ENCODE measurements around the gene ICAM5. TPM values are rescaled to one million over a fixed set of nuclear protein-coding genes. Genes with fewer than 3 reads are reported as not detected.

The ICAM5 gene
- total RNA-seq, 4 donors from 2014 or later: 0.23 to 0.45 (median 0.37) TPM

GRCh38 chr19:10286803-10287737 lies 2.7 kb upstream of the ICAM5 start, which contains the start of gene ICAM4:
TSS of gene ICAM4 (plus strand) at chr19:10286955. CDS start at chr19:10287013, 58 bp downstream.
- Histone ChIP-seq H3K27me3 (peaks cover 8 to 87% (median 51%) of the 10 kb centered on the region in 4 donors), H3K9me3 (no peaks in the 10 kb centered on the region), H3K27ac (replicated peaks in 1 of 4) (peak within 1 kb of the TSS in 2 of 4 donors; percentile 2 to 35), H3K4me1 (peaks cover 56 to 66% (median 61%) of the 10 kb centered on the region in 4 donors), H3K4me3 (peak within 1 kb of the TSS; percentile 8 to 27 (median 16)), H3K36me3 (peaks cover 7 to 36% (median 26%) of the 10 kb centered on the region in 4 donors)
- 1% methylated on average over 16 of the region's 59 CpGs for WGBS
- no peak for DNase-seq (ENCODE audit: extremely low spot score)
- intact Hi-C loops (cut with DNase I): no loop called here
- no peak for TF ChIP-seq POLR2AphosphoS5 (IDR thresholded peaks at IDR 0.05)
- no peak for TF ChIP-seq EP300 (IDR thresholded peaks at IDR 0.05)
- no peak for TF ChIP-seq POLR2A (IDR thresholded peaks at IDR 0.05; ENCODE audit: low read depth)
- TF ChIP-seq CTCF (IDR thresholded peaks at IDR 0.05): no peak

GRCh38 chr19:10288662-10289166 lies 1.0 kb upstream of the ICAM5 start:
- Histone ChIP-seq H3K27ac (replicated peaks in 1 of 4) (no peak overlapping the region), H3K4me1 (peaks cover 66 to 82% (median 76%) of the 10 kb centered on the region in 4 donors), H3K27me3 (peaks cover 16 to 98% (median 68%) of the 10 kb centered on the region in 4 donors), H3K9me3 (no peaks in the 10 kb centered on the region), H3K4me3 (peak overlapping the region; percentile 34 to 60 (median 47)), H3K36me3 (peaks cover 7 to 24% (median 17%) of the 10 kb centered on the region in 4 donors)
- DNase-seq (ENCODE audit: extremely low spot score): no peak
- 4% methylated on average over 4 of the region's 23 CpGs for WGBS
- TF ChIP-seq POLR2A (IDR thresholded peaks at IDR 0.05; ENCODE audit: low read depth): no peak
- no peak for TF ChIP-seq POLR2AphosphoS5 (IDR thresholded peaks at IDR 0.05)
- no peak for TF ChIP-seq CTCF (IDR thresholded peaks at IDR 0.05)
- no peak for TF ChIP-seq EP300 (IDR thresholded peaks at IDR 0.05)
- intact Hi-C loops (cut with DNase I): no loop called here

GRCh38 chr19:10289167-10289835 lies 451 bp upstream of the ICAM5 start:
- TF ChIP-seq POLR2A (IDR thresholded peaks at IDR 0.05; ENCODE audit: low read depth) (no peak), POLR2AphosphoS5 (IDR thresholded peaks at IDR 0.05) (no peak), CTCF (IDR thresholded peaks at IDR 0.05) (no peak), EP300 (IDR thresholded peaks at IDR 0.05) (no peak)
- H3K4me3 ChIP-seq: peak overlapping the region; percentile 34 to 60 (median 47)
- H3K36me3 ChIP-seq: peaks cover 6 to 18% (median 11%) of the 10 kb centered on the region in 4 donors
- intact Hi-C loops (cut with DNase I): no loop called here
- H3K27ac ChIP-seq (replicated peaks in 1 of 4): no peak overlapping the region
- H3K27me3 ChIP-seq: peaks cover 16 to 98% (median 74%) of the 10 kb centered on the region in 4 donors
- no peak for DNase-seq (ENCODE audit: extremely low spot score)
- H3K4me1 ChIP-seq: peaks cover 66 to 88% (median 80%) of the 10 kb centered on the region in 4 donors
- H3K9me3 ChIP-seq: no peaks in the 10 kb centered on the region
- WGBS: 2% methylated on average over 40 of the region's 50 CpGs

GRCh38 chr19:10290357-10290875 lies 664 bp downstream of the ICAM5 start:
- no peak overlapping the region for H3K27ac ChIP-seq (replicated peaks in 1 of 4)
- peaks cover 16 to 98% (median 85%) of the 10 kb centered on the region in 4 donors for H3K27me3 ChIP-seq
- peaks cover 0 to 7% (median 2%) of the 10 kb centered on the region in 4 donors for H3K36me3 ChIP-seq
- intact Hi-C loops (cut with DNase I): no loop called here
- no peak for DNase-seq (ENCODE audit: extremely low spot score)
- no peak for TF ChIP-seq POLR2A (IDR thresholded peaks at IDR 0.05; ENCODE audit: low read depth)
- no peak for TF ChIP-seq EP300 (IDR thresholded peaks at IDR 0.05)
- TF ChIP-seq CTCF (IDR thresholded peaks at IDR 0.05): no peak
- no peak for TF ChIP-seq POLR2AphosphoS5 (IDR thresholded peaks at IDR 0.05)
- 1% methylated on average over 30 of the region's 30 CpGs for WGBS
- H3K9me3 ChIP-seq: no peaks in the 10 kb centered on the region
- peak overlapping the region; percentile 39 to 60 (median 47) for H3K4me3 ChIP-seq
- H3K4me1 ChIP-seq: peaks cover 71 to 99% (median 87%) of the 10 kb centered on the region in 4 donors
